Activated CD8-positive, alpha-beta memory T cell treated with anti-CD3 and anti-CD28 coated beads for 36 hours (primary cell): ENCODE results near the gene RNU6-9. TPM values are rescaled to one million over a fixed set of nuclear protein-coding genes. Genes with fewer than 3 reads are reported as not detected.

Source experiments
- CTCF ChIA-PET: fragments of 350-600 bp; sonication (Branson Sonifier 250); formaldehyde crosslinking; loops from one replicate; lab custom pipeline; 2021; ENCODE audit warnings: antibody characterized with exemption; lab: Charles Lee
- POLR2A ChIA-PET: fragments of 350-600 bp; sonication (Branson Sonifier 250); formaldehyde crosslinking; loops from one replicate; lab custom pipeline; 2021; ENCODE audit warnings: antibody characterized with exemption; lab: Charles Lee
- total RNA-seq, 2 experiments: library from RNA; stranded (reverse); gene quantifications; one replicate each; pipeline ENCODE4 v1.2.3, GENCODE V29; 2021

The RNU6-9 gene
- total RNA-seq, 2 experiments from 2014 or later, result not detected

- ChIA-PET CTCF (interaction anchor here (0.6 to 8.3 kb wide), 8 partner anchors 13 to 315 kb away, joined by 3 to 101 read pairs (median 4); partner anchors contain the start of genes CFD and WDR18), POLR2A (interaction anchor here (0.7 to 1.4 kb wide), 3 partner anchors 59 to 317 kb away, joined by 3 to 5 read pairs (median 5); partner anchors contain the start of genes ATP5F1D and WDR18)
These were observed 31.3 kb downstream of the RNU6-9 start for GRCh38 chr19:924553-925086.

- CTCF ChIA-PET, result interaction anchor here (0.6 to 8.3 kb wide), 7 partner anchors 13 to 314 kb away, joined by 3 to 101 read pairs (median 4); partner anchors contain the start of genes CFD and WDR18
- POLR2A ChIA-PET, result interaction anchor here (1.1 to 1.4 kb wide), 2 partner anchors 59 to 149 kb away, joined by 3 to 5 read pairs; partner anchors contain the start of gene WDR18
These were observed 31.8 kb downstream of the RNU6-9 start for GRCh38 chr19:925087-925525.

- POLR2A ChIA-PET, result interaction anchor here (1.1 to 1.4 kb wide), 2 partner anchors 58 to 149 kb away, joined by 3 to 5 read pairs; partner anchors contain the start of gene WDR18
These were observed 32.4 kb downstream of the RNU6-9 start, which contains the start of gene ARID3A for GRCh38 chr19:925526-926322. ARID3A (plus strand) TSS chr19:926035; CDS start chr19:929529, 3,494 bp downstream.

GRCh38 chr19:926323-926588 lies 33.0 kb downstream of the RNU6-9 start:
- POLR2A ChIA-PET, result interaction anchor here (1.3 kb wide), 1 partner anchor 58 kb away, joined by 3 read pairs; the partner anchor contains the start of gene WDR18
- CTCF ChIA-PET, result no interaction called here

More at GRCh38 chr19:925526-926322, 32.4 kb downstream of the RNU6-9 start, which contains the start of gene ARID3A:
- CTCF ChIA-PET, result interaction anchor here (1.0 to 8.3 kb wide), 4 partner anchors 12 to 314 kb away, joined by 4 to 101 read pairs (median 5); partner anchors contain the start of genes CFD and WDR18

- POLR2A ChIA-PET, result interaction anchor here (0.6 to 1.3 kb wide), 2 partner anchors 57 to 100 kb away, joined by 3 read pairs; partner anchors contain the start of gene WDR18
These were observed 33.5 kb downstream of the RNU6-9 start for GRCh38 chr19:926589-927350.

GRCh38 chr19:927351-927779 lies 34.1 kb downstream of the RNU6-9 start:
- ChIA-PET CTCF (interaction anchor here (0.7 kb wide), 3 partner anchors 10 to 126 kb away, joined by 3 to 4 read pairs (median 3); no protein-coding TSS in a partner anchor), POLR2A (interaction anchor here (0.6 to 1.3 kb wide), 2 partner anchors 57 to 100 kb away, joined by 3 read pairs; partner anchors contain the start of gene WDR18)

More at GRCh38 chr19:926589-927350, 33.5 kb downstream of the RNU6-9 start:
- CTCF ChIA-PET, result interaction anchor here (0.7 kb wide), 3 partner anchors 10 to 127 kb away, joined by 3 to 4 read pairs (median 3); no protein-coding TSS in a partner anchor

- POLR2A ChIA-PET, result interaction anchor here (1.3 kb wide), 1 partner anchor 56 kb away, joined by 3 read pairs; the partner anchor contains the start of gene WDR18
- CTCF ChIA-PET, result no interaction called here
These were observed 34.6 kb downstream of the RNU6-9 start for GRCh38 chr19:927780-928401.

GRCh38 chr19:928471-929202 lies 35.4 kb downstream of the RNU6-9 start:
- CTCF ChIA-PET, result interaction anchor here (1.3 kb wide), 1 partner anchor 55 kb away, joined by 4 read pairs; the partner anchor contains the start of gene WDR18
- POLR2A ChIA-PET, result no interaction called here

- ChIA-PET POLR2A (no interaction called here), CTCF (interaction anchor here (1.3 kb wide), 1 partner anchor 55 kb away, joined by 4 read pairs; the partner anchor contains the start of gene WDR18)
These were observed 36.1 kb downstream of the RNU6-9 start for GRCh38 chr19:929203-929890.

- POLR2A ChIA-PET, result no interaction called here
- CTCF ChIA-PET, result interaction anchor here (1.3 kb wide), 1 partner anchor 54 kb away, joined by 4 read pairs; the partner anchor contains the start of gene WDR18
These were observed 36.6 kb downstream of the RNU6-9 start for GRCh38 chr19:929891-930258.

- CTCF ChIA-PET, result interaction anchor here (0.9 to 1.2 kb wide), 4 partner anchors 9 to 51 kb away, joined by 3 read pairs; no protein-coding TSS in a partner anchor
- POLR2A ChIA-PET, result interaction anchor here (1.1 kb wide), 1 partner anchor 52 kb away, joined by 5 read pairs; the partner anchor contains the start of gene WDR18
These were observed 38.8 kb downstream of the RNU6-9 start for GRCh38 chr19:931860-932647.

- ChIA-PET POLR2A (interaction anchor here (0.7 to 1.1 kb wide), 2 partner anchors 10 to 51 kb away, joined by 4 to 5 read pairs; partner anchors contain the start of gene WDR18), CTCF (interaction anchor here (0.9 to 1.5 kb wide), 4 partner anchors 10 to 50 kb away, joined by 3 to 4 read pairs (median 3); no protein-coding TSS in a partner anchor)
These were observed 39.6 kb downstream of the RNU6-9 start for GRCh38 chr19:932648-933552.

GRCh38 chr19:933553-933882 lies 40.2 kb downstream of the RNU6-9 start:
- ChIA-PET POLR2A (interaction anchor here (0.7 to 1.1 kb wide), 2 partner anchors 11 to 50 kb away, joined by 4 to 5 read pairs; partner anchors contain the start of gene WDR18), CTCF (interaction anchor here (0.9 to 1.5 kb wide), 3 partner anchors 10 to 49 kb away, joined by 3 to 4 read pairs (median 3); no protein-coding TSS in a partner anchor)

- POLR2A ChIA-PET, result no interaction called here
- CTCF ChIA-PET, result interaction anchor here (1.3 to 1.5 kb wide), 2 partner anchors 11 to 50 kb away, joined by 3 to 4 read pairs; partner anchors contain the start of gene WDR18
These were observed 41.0 kb downstream of the RNU6-9 start for GRCh38 chr19:934197-934840.
